HEK293 (cell line): ENCODE results near the gene RBFOX2.

Experiments used
- CTCF ChIA-PET: fragments of 350-600 bp; formaldehyde crosslinking; extraction: SDS; loops from one replicate; lab custom pipeline; 2021; ENCODE audit warnings: antibody characterized with exemption; lab: Yijun Ruan, JAX
- POLR2A ChIA-PET: fragments of 300-600 bp; formaldehyde crosslinking; extraction: SDS; loops from one replicate; lab custom pipeline; 2020; ENCODE audit warnings: antibody characterized with exemption, inconsistent platforms; lab: Yijun Ruan, JAX
- H3K27ac ChIP-seq: fragments of 200-500 bp; sonication (Bioruptor generic); 2 replicates; pipeline ENCODE4 v1.5.1; 2014; ENCODE audit warnings: low read depth, low read length, control low read depth, inconsistent platforms; ENCODE audit errors: extremely low read depth
- H3K36me3 ChIP-seq, 2 experiments: fragments of 200-500 bp in 1 of 2; sonication (Bioruptor generic) in 1 of 2; 1 replicate in 1 of 2; 2 replicates in 1 of 2; pipeline ENCODE4 v1.5.1; 2014 to 2017; ENCODE audit warnings: inconsistent platforms in 2 of 2, low read length in 2 of 2; ENCODE audit not compliant: control insufficient read depth in 2 of 2, insufficient read depth in 1 of 2
- H3K4me1 ChIP-seq: fragments of 200-500 bp; sonication (Bioruptor generic); 2 replicates; pipeline ENCODE4 v1.5.1; 2014; ENCODE audit warnings: mild to moderate bottlenecking, low read length, inconsistent platforms; ENCODE audit not compliant: control insufficient read depth, insufficient read depth
- H3K4me3 ChIP-seq: 2 replicates; pipeline ENCODE4 v1.5.1; 2011; ENCODE audit warnings: low read depth, mild to moderate bottlenecking, control low read depth, low read length, moderate library complexity
- H3K9me3 ChIP-seq: fragments of 200-500 bp; sonication (Bioruptor generic); 2 replicates; pipeline ENCODE4 v1.5.1; 2014; ENCODE audit warnings: low read depth, low read length, inconsistent platforms; ENCODE audit not compliant: control insufficient read depth, insufficient read depth
- BCL6B ChIP-seq: fragments of 450-650 bp; formaldehyde crosslinking; IDR thresholded peaks from 2 replicates; pipeline ENCODE4 v1.5.1; 2017; ENCODE audit warnings: missing biosample characterization, missing genetic modification characterization
- YY2 ChIP-seq: fragments of 450-650 bp; formaldehyde crosslinking; IDR thresholded peaks from 2 replicates; pipeline ENCODE4 v1.5.1; 2016; ENCODE audit warnings: missing biosample characterization, missing genetic modification characterization
- ZBTB10 ChIP-seq: fragments of 450-650 bp; formaldehyde crosslinking; IDR thresholded peaks from 2 replicates; pipeline ENCODE4 v1.5.1; 2016; ENCODE audit warnings: missing biosample characterization, missing genetic modification characterization
- ZBTB8A ChIP-seq: fragments of 450-650 bp; formaldehyde crosslinking; IDR thresholded peaks from 2 replicates; pipeline ENCODE4 v1.5.1; 2016; ENCODE audit warnings: missing biosample characterization, missing genetic modification characterization
- ZFHX2 ChIP-seq: fragments of 450-650 bp; formaldehyde crosslinking; conservative IDR thresholded peaks from 2 replicates; pipeline ENCODE4 v1.5.1; 2016; ENCODE audit warnings: missing biosample characterization, missing genetic modification characterization
- ZNF112 ChIP-seq: fragments of 450-650 bp; formaldehyde crosslinking; IDR thresholded peaks from 2 replicates; pipeline ENCODE4 v1.5.0; 2017; ENCODE audit warnings: missing biosample characterization, missing genetic modification characterization
- ZNF138 ChIP-seq: fragments of 450-650 bp; formaldehyde crosslinking; IDR thresholded peaks from 2 replicates; pipeline ENCODE4 v1.5.1; 2016; ENCODE audit warnings: missing biosample characterization, missing genetic modification characterization, borderline replicate concordance
- ZNF140 ChIP-seq: fragments of 450-650 bp; formaldehyde crosslinking; IDR thresholded peaks from 2 replicates; pipeline ENCODE4 v1.5.1; 2016; ENCODE audit warnings: missing biosample characterization, missing genetic modification characterization
- ZNF155 ChIP-seq: fragments of 450-650 bp; formaldehyde crosslinking; IDR thresholded peaks from 2 replicates; pipeline ENCODE4 v1.5.1; 2016; ENCODE audit warnings: missing biosample characterization, missing genetic modification characterization
- ZNF16 ChIP-seq: fragments of 450-650 bp; formaldehyde crosslinking; IDR thresholded peaks from 2 replicates; pipeline ENCODE4 v1.5.1; 2016; ENCODE audit warnings: low read depth, missing biosample characterization, missing genetic modification characterization
- ZNF169 ChIP-seq: fragments of 450-650 bp; formaldehyde crosslinking; IDR thresholded peaks from 2 replicates; pipeline ENCODE4 v1.5.1; 2016; ENCODE audit warnings: missing biosample characterization, missing genetic modification characterization
- ZNF214 ChIP-seq: fragments of 450-650 bp; formaldehyde crosslinking; IDR thresholded peaks from 2 replicates; pipeline ENCODE4 v1.5.1; 2017; ENCODE audit warnings: missing biosample characterization, mild to moderate bottlenecking, missing genetic modification characterization, borderline replicate concordance
- ZNF221 ChIP-seq: fragments of 450-650 bp; formaldehyde crosslinking; IDR thresholded peaks from 2 replicates; pipeline ENCODE4 v1.5.1; 2017; ENCODE audit warnings: missing biosample characterization, missing genetic modification characterization, borderline replicate concordance
- ZNF223 ChIP-seq: fragments of 450-650 bp; formaldehyde crosslinking; IDR thresholded peaks from 2 replicates; pipeline ENCODE4 v1.5.1; 2016; ENCODE audit warnings: missing biosample characterization, missing genetic modification characterization
- ZNF266 ChIP-seq: fragments of 450-650 bp; formaldehyde crosslinking; IDR thresholded peaks from 2 replicates; pipeline ENCODE4 v1.5.1; 2016; ENCODE audit warnings: missing biosample characterization, missing genetic modification characterization, low read depth
- ZNF335 ChIP-seq: fragments of 450-650 bp; formaldehyde crosslinking; conservative IDR thresholded peaks from 2 replicates; pipeline ENCODE4 v1.5.1; 2016; ENCODE audit warnings: missing biosample characterization, missing genetic modification characterization
- ZNF521 ChIP-seq: fragments of 450-650 bp; formaldehyde crosslinking; IDR thresholded peaks from 2 replicates; pipeline ENCODE4 v1.5.1; 2017; ENCODE audit warnings: missing biosample characterization, mild to moderate bottlenecking, missing genetic modification characterization
- ZNF560 ChIP-seq: fragments of 450-650 bp; formaldehyde crosslinking; IDR thresholded peaks from 2 replicates; pipeline ENCODE4 v1.5.1; 2017; ENCODE audit warnings: missing biosample characterization, missing genetic modification characterization, borderline replicate concordance
- ZNF621 ChIP-seq: fragments of 450-650 bp; formaldehyde crosslinking; IDR thresholded peaks from 2 replicates; pipeline ENCODE4 v1.5.1; 2017; ENCODE audit warnings: missing biosample characterization, missing genetic modification characterization
- ZNF670 ChIP-seq: fragments of 450-650 bp; formaldehyde crosslinking; IDR thresholded peaks from 2 replicates; pipeline ENCODE4 v1.5.1; 2016; ENCODE audit warnings: missing biosample characterization, missing genetic modification characterization, low read depth
- ZNF776 ChIP-seq: fragments of 450-650 bp; formaldehyde crosslinking; IDR thresholded peaks from 2 replicates; pipeline ENCODE4 v1.5.0; 2017; ENCODE audit warnings: missing biosample characterization, missing genetic modification characterization, borderline replicate concordance
- ZNF830 ChIP-seq: fragments of 450-650 bp; IDR thresholded peaks from 2 replicates; pipeline ENCODE4 v1.5.0; 2018; ENCODE audit warnings: missing biosample characterization, missing genetic modification characterization, low read depth, mild to moderate bottlenecking, moderate library complexity
- ZNF837 ChIP-seq: fragments of 450-650 bp; formaldehyde crosslinking; IDR thresholded peaks from 2 replicates; pipeline ENCODE4 v1.5.1; 2016; ENCODE audit warnings: missing biosample characterization, missing genetic modification characterization
- TF ChIP-seq, protein P1 (sequence below): fragments of 450-650 bp; formaldehyde crosslinking; IDR thresholded peaks from 2 replicates; pipeline ENCODE4 v1.5.1; 2017; ENCODE audit warnings: missing biosample characterization, missing genetic modification characterization
- TF ChIP-seq, protein P2 (sequence below): fragments of 450-650 bp; formaldehyde crosslinking; IDR thresholded peaks from 2 replicates; pipeline ENCODE4 v1.5.1; 2016; ENCODE audit warnings: missing biosample characterization, missing genetic modification characterization
- TF ChIP-seq, protein P3 (sequence below): fragments of 450-650 bp; formaldehyde crosslinking; IDR thresholded peaks from 2 replicates; pipeline ENCODE4 v1.5.1; 2016; ENCODE audit warnings: missing biosample characterization, missing genetic modification characterization, borderline replicate concordance

RBFOX2 gene

DNA sequence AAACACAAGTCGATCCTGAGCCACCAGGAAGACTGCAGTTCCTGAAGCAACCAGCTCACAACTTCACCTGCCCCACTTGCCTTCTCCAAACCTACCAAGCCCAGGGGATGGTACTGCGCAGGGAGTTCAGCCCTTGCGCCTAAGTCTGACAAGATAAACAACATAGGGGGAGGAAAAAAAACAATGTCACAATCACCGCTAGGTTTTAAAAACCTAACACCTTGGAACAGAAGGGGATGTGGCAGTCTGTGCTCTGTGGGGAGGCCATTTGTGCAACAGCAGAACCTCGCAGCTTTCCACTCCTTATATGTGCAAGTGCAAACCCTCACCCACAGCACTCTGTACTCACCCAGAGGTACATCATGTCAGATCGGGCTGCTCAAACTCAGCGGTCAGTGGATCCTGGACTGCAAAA is 134.2 kb downstream of the RBFOX2 start (continued):
- TF ChIP-seq, protein P1, sequence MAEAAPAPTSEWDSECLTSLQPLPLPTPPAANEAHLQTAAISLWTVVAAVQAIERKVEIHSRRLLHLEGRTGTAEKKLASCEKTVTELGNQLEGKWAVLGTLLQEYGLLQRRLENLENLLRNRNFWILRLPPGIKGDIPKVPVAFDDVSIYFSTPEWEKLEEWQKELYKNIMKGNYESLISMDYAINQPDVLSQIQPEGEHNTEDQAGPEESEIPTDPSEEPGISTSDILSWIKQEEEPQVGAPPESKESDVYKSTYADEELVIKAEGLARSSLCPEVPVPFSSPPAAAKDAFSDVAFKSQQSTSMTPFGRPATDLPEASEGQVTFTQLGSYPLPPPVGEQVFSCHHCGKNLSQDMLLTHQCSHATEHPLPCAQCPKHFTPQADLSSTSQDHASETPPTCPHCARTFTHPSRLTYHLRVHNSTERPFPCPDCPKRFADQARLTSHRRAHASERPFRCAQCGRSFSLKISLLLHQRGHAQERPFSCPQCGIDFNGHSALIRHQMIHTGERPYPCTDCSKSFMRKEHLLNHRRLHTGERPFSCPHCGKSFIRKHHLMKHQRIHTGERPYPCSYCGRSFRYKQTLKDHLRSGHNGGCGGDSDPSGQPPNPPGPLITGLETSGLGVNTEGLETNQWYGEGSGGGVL (tag by site-specific recombination): no peak

DNA sequence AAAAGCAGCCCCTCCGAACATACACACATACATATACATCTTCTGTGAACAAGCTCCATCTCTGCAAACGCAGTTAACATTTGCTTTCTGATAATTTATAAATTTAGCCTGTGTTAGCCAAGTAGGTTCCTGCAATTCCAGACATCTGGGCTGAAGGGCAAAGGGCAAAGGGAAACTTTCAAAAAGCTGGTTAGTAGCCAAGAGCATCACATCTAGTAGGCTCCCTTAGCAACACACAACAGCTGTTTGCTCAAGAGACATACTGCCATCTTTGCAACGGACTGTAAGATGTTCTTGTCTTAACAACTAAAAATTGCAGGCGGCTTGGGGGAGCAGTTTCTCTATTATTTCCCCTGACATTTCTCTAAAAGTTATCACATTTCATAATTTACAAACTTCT is 134.9 kb downstream of the RBFOX2 start:
- Histone ChIP-seq H3K27ac (no peak overlapping the region), H3K36me3 (no peaks in the 10 kb centered on the region), H3K9me3 (no peaks in the 10 kb centered on the region), H3K4me1 (peaks cover 23% of the 10 kb centered on the region), H3K4me3 (no peak overlapping the region)
- TF ChIP-seq ZNF830 (tag by site-specific recombination) (no peak), ZNF221 (tag by site-specific recombination) (no peak), ZNF560 (no peak), BCL6B (tag by site-specific recombination) (no peak), ZNF621 (tag by site-specific recombination) (no peak), ZNF140 (tag by site-specific recombination) (no peak), ZNF16 (no peak), ZNF138 (tag by site-specific recombination) (no peak), ZNF266 (no peak), ZNF521 (tag by site-specific recombination) (no peak), ZNF169 (tag by site-specific recombination) (no peak), ZNF335 (no peak), ZBTB8A (tag by site-specific recombination) (no peak), ZFHX2 (tag by site-specific recombination) (no peak)
- TF ChIP-seq, protein P2, sequence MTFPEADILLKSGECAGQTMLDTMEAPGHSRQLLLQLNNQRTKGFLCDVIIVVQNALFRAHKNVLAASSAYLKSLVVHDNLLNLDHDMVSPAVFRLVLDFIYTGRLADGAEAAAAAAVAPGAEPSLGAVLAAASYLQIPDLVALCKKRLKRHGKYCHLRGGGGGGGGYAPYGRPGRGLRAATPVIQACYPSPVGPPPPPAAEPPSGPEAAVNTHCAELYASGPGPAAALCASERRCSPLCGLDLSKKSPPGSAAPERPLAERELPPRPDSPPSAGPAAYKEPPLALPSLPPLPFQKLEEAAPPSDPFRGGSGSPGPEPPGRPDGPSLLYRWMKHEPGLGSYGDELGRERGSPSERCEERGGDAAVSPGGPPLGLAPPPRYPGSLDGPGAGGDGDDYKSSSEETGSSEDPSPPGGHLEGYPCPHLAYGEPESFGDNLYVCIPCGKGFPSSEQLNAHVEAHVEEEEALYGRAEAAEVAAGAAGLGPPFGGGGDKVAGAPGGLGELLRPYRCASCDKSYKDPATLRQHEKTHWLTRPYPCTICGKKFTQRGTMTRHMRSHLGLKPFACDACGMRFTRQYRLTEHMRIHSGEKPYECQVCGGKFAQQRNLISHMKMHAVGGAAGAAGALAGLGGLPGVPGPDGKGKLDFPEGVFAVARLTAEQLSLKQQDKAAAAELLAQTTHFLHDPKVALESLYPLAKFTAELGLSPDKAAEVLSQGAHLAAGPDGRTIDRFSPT (tag by site-specific recombination): no peak
- ChIA-PET CTCF (interaction anchor here (0.5 to 1.7 kb wide), 4 partner anchors 11 to 177 kb away, joined by 3 to 5 read pairs (median 3); no protein-coding TSS in a partner anchor), POLR2A (interaction anchor here (0.7 kb wide), 1 partner anchor 18 kb away, joined by 3 read pairs; no protein-coding TSS in a partner anchor)

- TF ChIP-seq ZNF223 (tag by site-specific recombination): no peak
- no peak for TF ChIP-seq ZNF776
- no peak for TF ChIP-seq ZNF112 (tag by site-specific recombination)
- TF ChIP-seq ZNF837 (tag by site-specific recombination): no peak
- TF ChIP-seq YY2 (tag by site-specific recombination): no peak
- TF ChIP-seq ZNF670: no peak
- TF ChIP-seq, protein P3, sequence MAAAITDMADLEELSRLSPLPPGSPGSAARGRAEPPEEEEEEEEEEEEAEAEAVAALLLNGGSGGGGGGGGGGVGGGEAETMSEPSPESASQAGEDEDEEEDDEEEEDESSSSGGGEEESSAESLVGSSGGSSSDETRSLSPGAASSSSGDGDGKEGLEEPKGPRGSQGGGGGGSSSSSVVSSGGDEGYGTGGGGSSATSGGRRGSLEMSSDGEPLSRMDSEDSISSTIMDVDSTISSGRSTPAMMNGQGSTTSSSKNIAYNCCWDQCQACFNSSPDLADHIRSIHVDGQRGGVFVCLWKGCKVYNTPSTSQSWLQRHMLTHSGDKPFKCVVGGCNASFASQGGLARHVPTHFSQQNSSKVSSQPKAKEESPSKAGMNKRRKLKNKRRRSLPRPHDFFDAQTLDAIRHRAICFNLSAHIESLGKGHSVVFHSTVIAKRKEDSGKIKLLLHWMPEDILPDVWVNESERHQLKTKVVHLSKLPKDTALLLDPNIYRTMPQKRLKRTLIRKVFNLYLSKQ (tag by site-specific recombination): no peak
- no peak for TF ChIP-seq ZNF214 (tag by site-specific recombination)
- TF ChIP-seq ZBTB10 (tag by site-specific recombination): no peak
- no peak for TF ChIP-seq ZNF155 (tag by site-specific recombination)
- H3K4me3 ChIP-seq: no peak overlapping the region
- ChIA-PET POLR2A (no interaction called here), CTCF (no interaction called here)
- H3K4me1 ChIP-seq: peaks cover 23% of the 10 kb centered on the region
- H3K27ac ChIP-seq: no peak overlapping the region
- no peaks in the 10 kb centered on the region for H3K36me3 ChIP-seq
- no peaks in the 10 kb centered on the region for H3K9me3 ChIP-seq
Measured at GRCh38 chr22:35892192-35892591, 136.4 kb downstream of the RBFOX2 start.
